ENCODE data around the gene C1QL4.
"Not testable (repeated sequence)": the region's sequence is repeated elsewhere in the genome, so short reads cannot be mapped to it uniquely, and the experiment has no call there.

C1QL4 gene

GRCh38 chr12:49283541-49284429 is 53.2 kb downstream of the C1QL4 start:
- in situ Hi-C loops (cut with HindIII; ENCODE audit: low sequenced_read_pairs) = no loop called here

- in situ Hi-C loops (cut with HindIII; ENCODE audit: low sequenced_read_pairs) = not testable (repeated sequence)
Observed at GRCh38 chr12:49282740-49283375, 54.1 kb downstream of the C1QL4 start.

All from DLD1 (cell line).